ENCODE results near the gene ABHD15. TPM values are rescaled to one million over a fixed set of nuclear protein-coding genes. Genes with fewer than 3 reads are reported as not detected.
"Not testable (repeated sequence)": the region's sequence is repeated elsewhere in the genome, so short reads cannot be mapped to it uniquely, and the experiment has no call there.

Gene ABHD15
- total RNA-seq, 1 experiment from 2014 or later = 4.1 TPM

- peak; percentile 91 for DNase-seq (ENCODE audit: low read depth)
Observed at GRCh38 chr17:29568331-29569244, 1.8 kb upstream of the ABHD15 start, which contains the start of gene TP53I13. Gene TP53I13 (plus strand): TSS chr17:29568701. CDS start chr17:29568759, 58 bp downstream.

- peak; percentile 78 for DNase-seq (ENCODE audit: low read depth)
Observed at GRCh38 chr17:29567554-29568330, 905 bp upstream of the ABHD15 start.

- DNase-seq (ENCODE audit: low read depth) = no peak
Observed at GRCh38 chr17:29567304-29567553, 392 bp upstream of the ABHD15 start.

- DNase-seq (ENCODE audit: low read depth) = no peak
Observed at GRCh38 chr17:29565643-29566472, 979 bp downstream of the ABHD15 start.

GRCh38 chr17:29563816-29564215 is 3.0 kb downstream of the ABHD15 start:
- DNase-seq (ENCODE audit: low read depth) = no peak

GRCh38 chr17:29562615-29563014 is 4.2 kb downstream of the ABHD15 start:
- DNase-seq (ENCODE audit: low read depth) = no peak

GRCh38 chr17:29561554-29562517 is 5.0 kb downstream of the ABHD15 start:
- DNase-seq (ENCODE audit: low read depth) = no peak

GRCh38 chr17:29560316-29560715 is 6.5 kb downstream of the ABHD15 start:
- DNase-seq (ENCODE audit: low read depth) = no peak

GRCh38 chr17:29559640-29560039 is 7.2 kb downstream of the ABHD15 start:
- DNase-seq (ENCODE audit: low read depth) = no peak

- DNase-seq (ENCODE audit: low read depth) = not testable (repeated sequence)
Observed at GRCh38 chr17:29558139-29558538, 8.7 kb downstream of the ABHD15 start.

- no peak for DNase-seq (ENCODE audit: low read depth)
Observed at GRCh38 chr17:29557739-29558116, 9.1 kb downstream of the ABHD15 start.

GRCh38 chr17:29557085-29557738 is 9.6 kb downstream of the ABHD15 start:
- DNase-seq (ENCODE audit: low read depth) = peak; percentile 43

GRCh38 chr17:29555840-29556239 is 11.0 kb downstream of the ABHD15 start:
- DNase-seq (ENCODE audit: low read depth) = no peak

GRCh38 chr17:29549177-29549923 is 17.5 kb downstream of the ABHD15 start:
- no peak for DNase-seq (ENCODE audit: low read depth)

GRCh38 chr17:29546830-29547229 is 20.0 kb downstream of the ABHD15 start:
- no peak for DNase-seq (ENCODE audit: low read depth)

- no peak for DNase-seq (ENCODE audit: low read depth)
Observed at GRCh38 chr17:29546085-29546484, 20.8 kb downstream of the ABHD15 start.

GRCh38 chr17:29544066-29544465 is 22.8 kb downstream of the ABHD15 start:
- DNase-seq (ENCODE audit: low read depth) = no peak

GRCh38 chr17:29533976-29534375 is 32.9 kb downstream of the ABHD15 start:
- no peak for DNase-seq (ENCODE audit: low read depth)

- no peak for DNase-seq (ENCODE audit: low read depth)
Observed at GRCh38 chr17:29526322-29526721, 40.5 kb downstream of the ABHD15 start.

- DNase-seq (ENCODE audit: low read depth) = no peak
Observed at GRCh38 chr17:29524692-29525091, 42.1 kb downstream of the ABHD15 start.

Measured in Daoy (cell line).